HG02943 (cell line): ENCODE measurements around the gene DAGLA.

Experiments
- ATAC-seq: cut with Tn5 transposase; IDR thresholded peaks from one replicate; pipeline ENCODE4 v1.9.1; 2021; ENCODE audit warnings: mild to moderate bottlenecking, low read depth, moderate library complexity; ENCODE audit not compliant: unreplicated experiment

Gene DAGLA

DNA sequence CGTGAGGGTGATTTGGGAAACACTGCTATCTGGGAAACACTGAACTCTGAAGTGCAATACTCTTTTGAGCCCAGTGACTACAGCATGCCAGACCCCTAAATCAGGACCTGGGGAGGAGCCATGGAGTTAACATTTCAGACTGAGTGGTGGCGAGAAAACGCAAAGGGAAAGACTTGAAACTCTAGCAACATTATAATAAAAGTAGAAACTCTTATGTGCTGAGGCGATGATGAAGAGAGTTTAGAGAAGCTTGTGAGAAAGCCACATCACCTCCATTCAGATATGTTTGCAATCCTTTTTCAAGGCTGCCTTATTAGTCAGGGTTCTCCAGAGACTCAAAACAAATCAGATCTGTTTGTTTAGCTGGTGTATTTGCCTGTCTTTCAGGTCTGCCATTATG lies 114.4 kb downstream of the DAGLA start:
- no peak for ATAC-seq

DNA sequence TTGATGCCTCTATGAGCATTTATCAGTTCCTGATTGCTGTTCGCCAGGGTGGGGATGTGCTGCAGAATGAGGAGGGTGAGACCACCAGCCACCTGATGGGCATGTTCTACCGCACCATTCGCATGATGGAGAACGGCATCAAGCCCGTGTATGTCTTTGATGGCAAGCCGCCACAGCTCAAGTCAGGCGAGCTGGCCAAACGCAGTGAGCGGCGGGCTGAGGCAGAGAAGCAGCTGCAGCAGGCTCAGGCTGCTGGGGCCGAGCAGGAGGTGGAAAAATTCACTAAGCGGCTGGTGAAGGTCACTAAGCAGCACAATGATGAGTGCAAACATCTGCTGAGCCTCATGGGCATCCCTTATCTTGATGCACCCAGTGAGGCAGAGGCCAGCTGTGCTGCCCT lies 115.3 kb downstream of the DAGLA start:
- ATAC-seq: no peak

DNA sequence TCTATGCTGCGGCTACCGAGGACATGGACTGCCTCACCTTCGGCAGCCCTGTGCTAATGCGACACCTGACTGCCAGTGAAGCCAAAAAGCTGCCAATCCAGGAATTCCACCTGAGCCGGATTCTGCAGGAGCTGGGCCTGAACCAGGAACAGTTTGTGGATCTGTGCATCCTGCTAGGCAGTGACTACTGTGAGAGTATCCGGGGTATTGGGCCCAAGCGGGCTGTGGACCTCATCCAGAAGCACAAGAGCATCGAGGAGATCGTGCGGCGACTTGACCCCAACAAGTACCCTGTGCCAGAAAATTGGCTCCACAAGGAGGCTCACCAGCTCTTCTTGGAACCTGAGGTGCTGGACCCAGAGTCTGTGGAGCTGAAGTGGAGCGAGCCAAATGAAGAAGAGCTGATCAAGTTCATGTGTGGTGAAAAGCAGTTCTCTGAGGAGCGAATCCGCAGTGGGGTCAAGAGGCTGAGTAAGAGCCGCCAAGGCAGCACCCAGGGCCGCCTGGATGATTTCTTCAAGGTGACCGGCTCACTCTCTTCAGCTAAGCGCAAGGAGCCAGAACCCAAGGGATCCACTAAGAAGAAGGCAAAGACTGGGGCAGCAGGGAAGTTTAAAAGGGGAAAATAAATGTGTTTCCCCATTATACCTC lies 115.8 kb downstream of the DAGLA start:
- ATAC-seq: no peak
